ENCODE data around the gene DLEC1.

DLEC1 gene

DNA sequence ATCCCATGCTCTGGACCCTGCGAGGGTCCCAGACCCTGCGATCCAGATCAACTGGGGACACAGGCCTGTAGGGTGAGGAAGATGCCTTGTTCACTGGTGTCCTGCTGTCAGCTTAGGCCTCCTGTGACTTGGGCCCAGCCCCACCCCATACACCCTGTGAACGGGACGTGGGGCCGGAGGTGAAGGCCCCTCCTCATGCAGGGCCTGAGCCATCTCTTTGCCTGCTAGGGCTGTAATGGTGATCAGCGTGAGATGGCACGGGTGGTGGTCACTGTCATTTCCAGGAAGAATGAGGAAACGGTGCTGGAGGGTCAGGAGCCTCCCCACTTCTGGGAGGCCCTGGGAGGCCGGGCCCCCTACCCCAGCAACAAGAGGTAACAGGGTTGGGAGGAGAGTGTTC lies 36.1 kb upstream of the DLEC1 start:
- no peak overlapping the region for H3K4me3 ChIP-seq (ENCODE audit: low read depth in 1 of 2, low read length in 2 of 2)
- peaks cover 6 to 44% of the 10 kb centered on the region in 2 donors for H3K36me3 ChIP-seq (ENCODE audit: control insufficient read depth in 1 of 2, insufficient read depth in 2 of 2, low read length in 2 of 2)
- H3K27ac ChIP-seq (ENCODE audit: low read length) = no peak overlapping the region
- no peaks in the 10 kb centered on the region for H3K9me3 ChIP-seq (ENCODE audit: control insufficient read depth in 1 of 2, low read length in 2 of 2)
- no peaks in the 10 kb centered on the region for H3K27me3 ChIP-seq (ENCODE audit: low read depth, low read length)
- peaks cover 7 to 29% of the 10 kb centered on the region in 2 donors for H3K4me1 ChIP-seq (ENCODE audit: control insufficient read depth in 1 of 2, insufficient read depth in 2 of 2, low read length in 2 of 2)

DNA sequence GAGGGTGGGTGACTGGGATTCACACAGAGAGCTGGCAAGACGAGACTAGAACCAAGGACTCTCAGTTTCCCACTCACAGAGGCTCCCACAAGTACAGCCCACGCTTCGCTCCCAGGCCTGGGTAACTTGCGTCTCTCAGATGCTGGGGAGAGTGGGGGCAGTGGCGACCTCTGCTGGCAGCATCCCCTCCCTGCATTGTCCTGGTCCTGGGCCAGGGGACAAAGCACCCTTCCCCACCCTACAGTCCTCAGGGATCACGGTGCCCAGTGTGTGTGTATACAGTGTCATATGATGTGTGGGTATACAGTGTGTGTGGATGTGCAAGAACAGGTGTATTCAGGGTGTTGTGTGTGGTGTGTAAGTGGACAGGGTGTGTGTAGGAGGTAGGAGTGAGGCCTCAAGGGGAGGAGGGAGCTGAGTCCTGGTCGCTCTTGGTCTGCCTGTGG lies 35.6 kb upstream of the DLEC1 start:
- Histone ChIP-seq H3K4me1 (ENCODE audit: control insufficient read depth in 1 of 2, insufficient read depth in 2 of 2, low read length in 2 of 2) (peaks cover 3 to 24% of the 10 kb centered on the region in 2 donors), H3K9me3 (ENCODE audit: control insufficient read depth in 1 of 2, low read length in 2 of 2) (no peaks in the 10 kb centered on the region), H3K4me3 (ENCODE audit: low read depth in 1 of 2, low read length in 2 of 2) (no peak overlapping the region), H3K27ac (ENCODE audit: low read length) (no peak overlapping the region), H3K36me3 (ENCODE audit: control insufficient read depth in 1 of 2, insufficient read depth in 2 of 2, low read length in 2 of 2) (peaks cover 6 to 49% of the 10 kb centered on the region in 2 donors), H3K27me3 (ENCODE audit: low read depth, low read length) (no peaks in the 10 kb centered on the region)

DNA sequence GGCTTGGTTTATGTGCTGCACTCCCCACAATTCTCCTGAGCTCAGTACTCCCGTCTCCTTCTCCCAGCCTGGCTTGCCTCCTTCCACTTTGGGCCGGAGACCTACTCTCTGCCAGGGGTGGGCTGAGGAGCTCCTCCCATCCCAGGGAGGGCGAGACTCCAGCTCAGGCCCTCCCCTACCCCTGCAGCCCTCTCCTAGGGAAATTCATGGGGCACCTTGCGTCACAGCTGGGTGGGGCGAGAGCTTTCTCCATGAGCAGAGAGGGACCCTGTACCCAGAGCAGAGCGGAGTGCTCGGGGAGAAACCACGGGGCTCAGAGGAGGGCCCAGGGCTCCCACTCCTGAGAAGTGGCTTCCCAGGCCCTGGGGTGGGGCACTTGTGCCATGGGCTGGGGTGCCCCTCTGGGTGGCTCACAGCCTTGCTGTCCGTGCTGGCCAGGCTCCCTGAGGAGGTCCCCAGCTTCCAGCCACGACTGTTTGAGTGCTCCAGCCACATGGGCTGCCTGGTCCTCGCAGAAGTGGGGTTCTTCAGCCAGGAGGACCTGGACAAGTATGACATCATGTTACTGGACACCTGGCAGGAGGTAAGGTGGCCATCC lies 35.1 kb upstream of the DLEC1 start:
- H3K4me3 ChIP-seq (ENCODE audit: low read depth in 1 of 2, low read length in 2 of 2) = no peak overlapping the region
- peaks cover 6 to 53% of the 10 kb centered on the region in 2 donors for H3K36me3 ChIP-seq (ENCODE audit: control insufficient read depth in 1 of 2, insufficient read depth in 2 of 2, low read length in 2 of 2)
- no peak overlapping the region for H3K27ac ChIP-seq (ENCODE audit: low read length)
- peaks cover 0 to 21% of the 10 kb centered on the region in 2 donors for H3K4me1 ChIP-seq (ENCODE audit: control insufficient read depth in 1 of 2, insufficient read depth in 2 of 2, low read length in 2 of 2)
- no peaks in the 10 kb centered on the region for H3K27me3 ChIP-seq (ENCODE audit: low read depth, low read length)
- no peaks in the 10 kb centered on the region for H3K9me3 ChIP-seq (ENCODE audit: control insufficient read depth in 1 of 2, low read length in 2 of 2)

DNA sequence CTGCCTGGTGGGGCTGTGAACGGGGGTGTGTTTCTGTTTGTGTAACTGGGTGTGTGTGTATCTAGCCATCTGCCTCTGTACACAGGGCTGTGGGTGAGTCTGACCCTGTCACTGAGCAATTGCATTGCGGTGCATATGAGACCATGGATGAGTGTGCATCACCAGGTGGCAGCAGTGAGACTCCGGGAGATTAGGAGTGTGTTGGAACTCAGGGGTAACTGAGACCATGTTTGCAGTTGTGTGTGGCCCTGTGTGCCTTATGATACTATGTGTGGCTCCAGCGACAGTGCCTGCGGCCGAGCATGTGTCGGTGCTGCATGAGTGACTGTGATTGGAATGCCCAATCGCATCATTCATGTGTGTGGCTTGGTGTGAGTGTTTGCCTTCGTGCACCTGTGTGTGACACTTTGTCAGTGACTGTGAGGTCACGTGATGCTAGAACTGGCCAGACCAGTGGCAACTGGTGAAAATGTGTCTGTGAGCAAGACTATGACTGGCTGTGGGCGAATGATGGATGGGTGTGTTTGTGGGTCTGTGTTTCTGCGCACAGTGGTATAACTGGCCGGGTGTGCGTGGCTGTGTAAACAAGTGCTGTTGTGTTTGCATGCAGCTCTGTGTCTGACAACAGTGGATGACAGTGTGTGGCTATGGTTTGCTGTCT lies 34.5 kb upstream of the DLEC1 start:
- Histone ChIP-seq H3K27ac (ENCODE audit: low read length) (no peak overlapping the region), H3K9me3 (ENCODE audit: control insufficient read depth in 1 of 2, low read length in 2 of 2) (no peaks in the 10 kb centered on the region), H3K36me3 (ENCODE audit: control insufficient read depth in 1 of 2, insufficient read depth in 2 of 2, low read length in 2 of 2) (peaks cover 6 to 56% of the 10 kb centered on the region in 2 donors), H3K4me1 (ENCODE audit: control insufficient read depth in 1 of 2, insufficient read depth in 2 of 2, low read length in 2 of 2) (peaks cover 0 to 21% of the 10 kb centered on the region in 2 donors), H3K4me3 (ENCODE audit: low read depth in 1 of 2, low read length in 2 of 2) (no peak overlapping the region), H3K27me3 (ENCODE audit: low read depth, low read length) (no peaks in the 10 kb centered on the region)

DNA sequence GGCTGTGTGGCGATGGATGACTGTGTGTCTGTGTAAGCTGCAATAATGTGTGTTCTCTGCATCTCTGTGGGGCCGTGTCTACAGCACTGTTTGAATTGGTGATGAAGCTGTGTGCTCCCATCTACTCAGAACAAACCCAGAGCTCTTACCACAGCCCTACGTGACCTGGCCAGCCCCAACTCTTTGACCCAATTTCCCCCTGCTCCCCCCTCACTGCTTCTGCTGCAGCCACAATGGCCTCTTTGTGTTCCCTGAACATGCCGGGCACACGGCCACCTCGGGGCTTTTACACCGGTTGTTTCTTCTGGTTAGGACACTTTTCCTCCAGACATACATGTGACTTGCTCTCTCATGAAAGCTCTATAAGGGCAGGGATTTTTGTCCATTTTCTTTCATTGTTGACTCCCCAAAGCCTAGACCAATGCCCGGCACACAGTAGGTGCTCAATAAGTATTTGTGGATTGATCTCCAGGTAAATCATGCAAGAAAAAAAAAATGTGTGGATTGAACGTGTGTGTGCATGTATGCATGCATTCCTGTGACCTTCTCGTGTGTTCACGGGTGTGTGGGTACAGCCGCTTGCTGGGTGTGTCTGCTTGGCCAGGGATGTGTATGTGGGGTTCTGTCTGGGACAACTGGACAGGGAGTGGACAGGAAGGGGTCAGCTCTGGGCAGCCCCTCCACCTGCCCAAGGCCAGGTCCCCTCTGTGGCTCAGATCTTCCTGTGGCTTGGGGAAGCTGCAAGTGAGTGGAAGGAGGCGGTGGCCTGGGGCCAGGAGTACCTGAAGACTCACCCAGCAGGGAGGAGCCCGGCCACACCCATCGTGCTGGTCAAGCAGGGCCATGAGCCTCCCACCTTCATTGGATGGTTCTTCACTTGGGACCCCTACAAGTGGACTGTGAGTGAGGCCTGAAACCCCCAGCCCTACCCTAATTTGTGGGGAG lies 33.7 kb upstream of the DLEC1 start:
- Histone ChIP-seq H3K36me3 (ENCODE audit: control insufficient read depth in 1 of 2, insufficient read depth in 2 of 2, low read length in 2 of 2) (peaks cover 6 to 57% of the 10 kb centered on the region in 2 donors), H3K27ac (ENCODE audit: low read length) (no peak overlapping the region), H3K9me3 (ENCODE audit: control insufficient read depth in 1 of 2, low read length in 2 of 2) (no peaks in the 10 kb centered on the region), H3K4me3 (ENCODE audit: low read depth in 1 of 2, low read length in 2 of 2) (no peak overlapping the region), H3K4me1 (ENCODE audit: control insufficient read depth in 1 of 2, insufficient read depth in 2 of 2, low read length in 2 of 2) (peaks cover 0 to 21% of the 10 kb centered on the region in 2 donors), H3K27me3 (ENCODE audit: low read depth, low read length) (no peaks in the 10 kb centered on the region)

DNA sequence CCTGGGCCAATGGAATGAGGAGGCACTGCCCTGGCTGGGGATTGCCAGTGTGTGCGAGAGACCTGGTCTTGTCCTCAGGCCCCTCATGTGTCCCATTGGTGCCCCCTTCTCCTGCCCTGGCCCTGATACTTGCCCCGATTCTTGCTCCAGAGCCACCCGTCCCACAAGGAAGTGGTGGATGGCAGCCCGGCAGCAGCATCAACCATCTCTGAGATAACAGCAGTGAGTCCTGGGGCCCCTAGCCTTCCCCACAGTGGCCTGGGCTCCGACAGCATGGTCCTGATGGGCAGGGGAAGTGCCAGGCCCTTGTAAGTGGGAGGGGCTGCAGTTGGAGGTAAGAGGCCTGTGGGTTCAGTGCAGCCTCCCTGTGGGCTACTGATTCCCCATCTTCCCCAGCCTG lies 33.0 kb upstream of the DLEC1 start:
- no peak overlapping the region for H3K27ac ChIP-seq (ENCODE audit: low read length)
- no peaks in the 10 kb centered on the region for H3K9me3 ChIP-seq (ENCODE audit: control insufficient read depth in 1 of 2, low read length in 2 of 2)
- no peak overlapping the region for H3K4me3 ChIP-seq (ENCODE audit: low read depth in 1 of 2, low read length in 2 of 2)
- peaks cover 6 to 62% of the 10 kb centered on the region in 2 donors for H3K36me3 ChIP-seq (ENCODE audit: control insufficient read depth in 1 of 2, insufficient read depth in 2 of 2, low read length in 2 of 2)
- peaks cover 0 to 21% of the 10 kb centered on the region in 2 donors for H3K4me1 ChIP-seq (ENCODE audit: control insufficient read depth in 1 of 2, insufficient read depth in 2 of 2, low read length in 2 of 2)
- H3K27me3 ChIP-seq (ENCODE audit: low read depth, low read length) = no peaks in the 10 kb centered on the region

DNA sequence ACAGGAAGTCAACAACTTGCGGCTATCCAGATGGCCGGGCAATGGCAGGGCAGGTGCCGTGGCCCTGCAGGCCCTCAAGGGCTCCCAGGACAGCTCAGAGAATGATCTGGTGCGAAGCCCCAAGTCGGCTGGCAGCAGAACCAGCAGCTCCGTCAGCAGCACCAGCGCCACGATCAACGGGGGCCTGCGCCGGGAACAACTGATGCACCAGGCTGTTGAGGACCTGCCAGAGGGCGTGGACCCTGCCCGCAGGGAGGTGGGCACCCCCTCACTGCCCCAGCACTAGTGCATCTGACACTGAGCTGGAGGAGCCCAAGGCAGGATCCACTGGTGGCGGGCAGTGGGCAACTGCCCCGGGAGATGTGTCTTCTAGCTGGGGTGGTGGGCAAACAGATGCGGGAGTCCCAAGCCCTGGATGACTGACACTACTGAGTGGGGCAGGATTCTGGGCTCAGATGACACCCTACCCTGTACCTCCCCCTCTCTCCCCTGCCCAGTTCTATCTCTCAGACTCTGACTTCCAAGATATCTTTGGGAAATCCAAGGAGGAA lies 32.5 kb upstream of the DLEC1 start:
- Histone ChIP-seq H3K36me3 (ENCODE audit: control insufficient read depth in 1 of 2, insufficient read depth in 2 of 2, low read length in 2 of 2) (peaks cover 5 to 62% of the 10 kb centered on the region in 2 donors), H3K4me1 (ENCODE audit: control insufficient read depth in 1 of 2, insufficient read depth in 2 of 2, low read length in 2 of 2) (peaks cover 0 to 21% of the 10 kb centered on the region in 2 donors), H3K27ac (ENCODE audit: low read length) (no peak overlapping the region), H3K27me3 (ENCODE audit: low read depth, low read length) (no peaks in the 10 kb centered on the region), H3K4me3 (ENCODE audit: low read depth in 1 of 2, low read length in 2 of 2) (no peak overlapping the region), H3K9me3 (ENCODE audit: control insufficient read depth in 1 of 2, low read length in 2 of 2) (no peaks in the 10 kb centered on the region)

DNA sequence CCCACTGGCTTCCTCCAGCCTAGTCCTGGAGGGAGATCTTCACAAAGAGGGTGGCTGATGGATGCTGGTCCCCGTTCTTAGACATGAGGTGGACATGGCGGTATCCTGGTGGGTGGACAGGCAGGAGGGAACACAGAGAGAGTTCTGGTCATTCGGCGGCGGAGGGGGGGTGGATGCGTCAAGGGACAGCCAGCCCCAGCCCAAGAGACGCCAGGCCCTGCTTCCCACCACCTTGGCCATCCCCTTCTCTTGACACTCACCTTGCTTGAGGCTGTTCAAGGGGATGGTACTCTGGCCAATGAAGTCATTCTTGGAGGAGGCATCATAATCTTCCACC lies 31.3 kb upstream of the DLEC1 start:
- Histone ChIP-seq H3K27me3 (ENCODE audit: low read depth, low read length) (no peaks in the 10 kb centered on the region), H3K4me1 (ENCODE audit: control insufficient read depth in 1 of 2, insufficient read depth in 2 of 2, low read length in 2 of 2) (peaks cover 0 to 21% of the 10 kb centered on the region in 2 donors), H3K9me3 (ENCODE audit: control insufficient read depth in 1 of 2, low read length in 2 of 2) (no peaks in the 10 kb centered on the region), H3K27ac (ENCODE audit: low read length) (no peak overlapping the region), H3K4me3 (ENCODE audit: low read depth in 1 of 2, low read length in 2 of 2) (no peak overlapping the region), H3K36me3 (ENCODE audit: control insufficient read depth in 1 of 2, insufficient read depth in 2 of 2, low read length in 2 of 2) (peaks cover 0 to 53% of the 10 kb centered on the region in 2 donors)

DNA sequence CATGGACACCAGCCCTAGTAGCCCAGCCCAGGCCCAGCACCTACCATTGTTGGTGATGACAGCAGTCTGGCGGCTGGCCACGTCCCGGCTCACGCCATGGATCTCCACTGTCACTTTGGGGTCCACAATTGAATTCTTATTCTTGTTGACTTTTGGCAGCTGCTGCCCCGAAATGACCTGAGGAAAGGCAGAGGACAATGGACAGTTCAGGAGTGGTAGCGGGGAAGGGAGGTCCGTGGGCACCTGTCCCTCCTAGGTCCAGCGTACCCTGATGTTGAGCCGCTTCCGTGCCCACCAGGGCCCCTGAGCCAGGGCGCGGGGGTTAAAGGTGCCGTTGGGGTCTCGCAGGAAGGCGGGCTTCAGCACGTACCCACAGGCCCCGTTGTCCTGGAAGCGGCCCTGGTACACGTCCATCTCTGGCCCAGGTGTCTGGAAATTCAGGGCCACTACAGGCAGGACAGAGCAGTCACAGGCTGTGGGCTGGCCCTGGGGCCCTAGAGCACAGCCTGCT lies 30.8 kb upstream of the DLEC1 start:
- H3K36me3 ChIP-seq (ENCODE audit: control insufficient read depth in 1 of 2, insufficient read depth in 2 of 2, low read length in 2 of 2) = peaks cover 0 to 53% of the 10 kb centered on the region in 2 donors
- H3K4me3 ChIP-seq (ENCODE audit: low read depth in 1 of 2, low read length in 2 of 2) = no peak overlapping the region
- H3K27ac ChIP-seq (ENCODE audit: low read length) = no peak overlapping the region
- H3K4me1 ChIP-seq (ENCODE audit: control insufficient read depth in 1 of 2, insufficient read depth in 2 of 2, low read length in 2 of 2) = peaks cover 0 to 17% of the 10 kb centered on the region in 2 donors
- H3K27me3 ChIP-seq (ENCODE audit: low read depth, low read length) = no peaks in the 10 kb centered on the region
- no peaks in the 10 kb centered on the region for H3K9me3 ChIP-seq (ENCODE audit: control insufficient read depth in 1 of 2, low read length in 2 of 2)

DNA sequence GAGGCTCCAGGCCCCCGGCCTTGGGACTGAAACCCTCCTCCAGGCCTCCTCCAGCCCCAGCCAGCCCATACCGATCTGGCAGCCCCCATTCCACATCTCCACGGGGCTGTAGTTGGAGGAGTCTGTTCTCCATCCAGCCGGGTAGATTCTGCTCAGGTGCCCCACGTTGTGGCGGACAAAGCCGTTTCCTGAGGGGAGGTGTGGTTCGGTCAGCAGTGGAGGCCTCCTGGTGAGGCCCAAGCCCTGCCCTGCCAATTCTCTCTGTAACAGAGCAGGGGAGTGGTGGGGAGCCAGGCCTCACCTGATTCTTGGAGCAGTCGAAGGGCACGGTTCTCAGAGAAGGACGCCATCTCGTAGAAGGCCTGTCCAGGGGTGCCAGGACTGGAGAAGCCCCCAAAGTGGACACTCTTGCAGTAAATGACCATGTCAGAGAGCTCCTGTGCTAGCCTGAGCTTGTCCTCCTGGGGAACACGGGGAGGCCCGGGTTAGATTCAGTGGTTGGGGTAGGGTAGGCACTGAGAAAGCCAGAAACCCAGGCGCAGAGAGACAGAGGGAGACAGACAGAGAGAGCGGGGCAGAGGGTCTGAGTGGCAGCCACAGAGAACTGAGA lies 29.9 kb upstream of the DLEC1 start:
- peaks cover 0 to 56% of the 10 kb centered on the region in 2 donors for H3K36me3 ChIP-seq (ENCODE audit: control insufficient read depth in 1 of 2, insufficient read depth in 2 of 2, low read length in 2 of 2)
- no peak overlapping the region for H3K4me3 ChIP-seq (ENCODE audit: low read depth in 1 of 2, low read length in 2 of 2)
- H3K4me1 ChIP-seq (ENCODE audit: control insufficient read depth in 1 of 2, insufficient read depth in 2 of 2, low read length in 2 of 2) = peaks cover 0 to 10% of the 10 kb centered on the region in 2 donors
- H3K9me3 ChIP-seq (ENCODE audit: control insufficient read depth in 1 of 2, low read length in 2 of 2) = no peaks in the 10 kb centered on the region
- H3K27ac ChIP-seq (ENCODE audit: low read length) = no peak overlapping the region
- no peaks in the 10 kb centered on the region for H3K27me3 ChIP-seq (ENCODE audit: low read depth, low read length)

Measured in muscle layer of duodenum (tissue), 2 donors.